ENCODE measurements around the gene FAM117A. TPM values are rescaled to one million over a fixed set of nuclear protein-coding genes. Genes with fewer than 3 reads are reported as not detected.
"Not testable (repeated sequence)": the region's sequence is repeated elsewhere in the genome, so short reads cannot be mapped to it uniquely, and the experiment has no call there.

FAM117A gene
- total RNA-seq, 1 donor from 2014 or later, result 4.7 TPM

DNA sequence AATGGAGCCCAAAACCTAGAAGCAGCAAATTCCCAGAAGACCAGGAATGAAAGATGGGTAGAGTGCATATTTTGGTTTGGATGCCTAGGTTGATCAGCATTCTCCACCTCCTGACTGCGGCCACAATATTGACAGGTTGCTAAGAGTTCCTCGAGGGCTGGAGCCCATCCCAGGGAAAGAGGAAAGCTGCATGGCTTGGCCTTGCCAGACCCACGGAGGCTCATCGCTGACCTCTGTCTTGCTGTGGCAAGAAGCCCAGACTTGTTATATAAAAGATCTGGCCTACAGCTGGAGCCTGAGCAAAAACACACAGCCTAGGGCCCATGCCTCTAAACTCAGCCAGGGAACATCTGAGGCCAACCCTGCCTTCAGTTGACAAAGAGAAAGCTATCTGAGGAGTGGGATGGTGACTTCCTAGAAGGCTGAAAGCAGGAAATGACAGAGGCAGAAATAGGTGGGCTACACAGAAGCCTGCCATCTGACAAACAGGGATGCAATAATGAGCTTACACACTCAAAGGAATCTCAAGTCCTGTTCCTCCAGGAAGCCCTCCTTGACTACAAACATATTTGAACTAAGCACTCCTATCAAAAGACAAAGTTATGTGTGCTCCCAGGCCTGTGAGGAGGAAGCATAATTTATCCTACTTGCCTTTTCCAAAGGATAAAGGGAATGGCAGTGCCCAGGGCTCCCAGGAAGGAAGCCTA lies 33.7 kb downstream of the FAM117A start:
- DNase-seq (ENCODE audit: low read depth), result peak; percentile 52
- no peak overlapping the region for H3K4me3 ChIP-seq (ENCODE audit: low read depth, low read length)
- TF ChIP-seq, protein P1, sequence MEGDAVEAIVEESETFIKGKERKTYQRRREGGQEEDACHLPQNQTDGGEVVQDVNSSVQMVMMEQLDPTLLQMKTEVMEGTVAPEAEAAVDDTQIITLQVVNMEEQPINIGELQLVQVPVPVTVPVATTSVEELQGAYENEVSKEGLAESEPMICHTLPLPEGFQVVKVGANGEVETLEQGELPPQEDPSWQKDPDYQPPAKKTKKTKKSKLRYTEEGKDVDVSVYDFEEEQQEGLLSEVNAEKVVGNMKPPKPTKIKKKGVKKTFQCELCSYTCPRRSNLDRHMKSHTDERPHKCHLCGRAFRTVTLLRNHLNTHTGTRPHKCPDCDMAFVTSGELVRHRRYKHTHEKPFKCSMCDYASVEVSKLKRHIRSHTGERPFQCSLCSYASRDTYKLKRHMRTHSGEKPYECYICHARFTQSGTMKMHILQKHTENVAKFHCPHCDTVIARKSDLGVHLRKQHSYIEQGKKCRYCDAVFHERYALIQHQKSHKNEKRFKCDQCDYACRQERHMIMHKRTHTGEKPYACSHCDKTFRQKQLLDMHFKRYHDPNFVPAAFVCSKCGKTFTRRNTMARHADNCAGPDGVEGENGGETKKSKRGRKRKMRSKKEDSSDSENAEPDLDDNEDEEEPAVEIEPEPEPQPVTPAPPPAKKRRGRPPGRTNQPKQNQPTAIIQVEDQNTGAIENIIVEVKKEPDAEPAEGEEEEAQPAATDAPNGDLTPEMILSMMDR (conservative IDR thresholded peaks at IDR 0.05; ENCODE audit: low read depth, low read length), result no peak

DNA sequence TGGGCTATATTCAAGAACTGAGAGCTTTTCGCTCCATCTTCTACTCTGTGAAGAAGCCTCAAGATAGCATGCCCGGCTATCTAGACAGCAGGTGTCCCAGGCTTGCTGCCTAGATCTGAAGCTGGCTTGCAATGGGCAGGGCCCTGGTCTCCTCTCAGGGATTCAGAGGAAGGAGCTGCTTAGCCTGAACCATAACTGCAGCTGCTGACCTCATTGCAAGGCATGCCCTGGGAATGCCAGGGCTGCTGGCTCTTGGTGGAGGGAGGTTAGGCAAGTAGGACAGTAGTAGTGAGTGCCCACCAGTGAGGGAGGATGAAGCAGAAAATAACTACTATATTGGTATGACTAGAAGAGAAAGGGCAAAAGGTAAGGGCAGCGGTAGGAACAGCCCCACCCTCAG lies 34.9 kb downstream of the FAM117A start:
- TF ChIP-seq, protein P1 (conservative IDR thresholded peaks at IDR 0.05; ENCODE audit: low read depth, low read length), result no peak
- no peak for DNase-seq (ENCODE audit: low read depth)
- H3K4me3 ChIP-seq (ENCODE audit: low read depth, low read length), result no peak overlapping the region

DNA sequence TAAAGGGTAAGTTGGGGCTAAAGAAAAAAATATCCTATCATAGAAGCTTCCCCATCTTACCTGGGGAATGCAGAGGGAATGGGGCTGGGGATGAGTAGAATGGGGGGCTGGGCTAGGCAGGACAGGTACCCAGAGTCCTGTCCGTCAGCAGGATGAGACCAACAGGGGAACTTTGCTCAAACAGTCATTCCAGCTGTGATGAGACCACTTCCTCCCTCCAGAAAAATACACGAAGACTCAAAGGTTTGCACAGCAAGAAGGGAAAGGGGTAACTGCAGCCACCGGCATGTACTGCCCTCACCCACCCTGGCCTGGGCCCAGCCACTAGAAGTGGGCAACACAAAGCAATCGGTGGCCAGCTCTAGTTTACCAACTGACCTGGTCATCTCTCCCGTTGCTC lies 35.5 kb downstream of the FAM117A start:
- DNase-seq (ENCODE audit: low read depth), result no peak
- no peak overlapping the region for H3K4me3 ChIP-seq (ENCODE audit: low read depth, low read length)
- TF ChIP-seq, protein P1 (conservative IDR thresholded peaks at IDR 0.05; ENCODE audit: low read depth, low read length), result no peak

DNA sequence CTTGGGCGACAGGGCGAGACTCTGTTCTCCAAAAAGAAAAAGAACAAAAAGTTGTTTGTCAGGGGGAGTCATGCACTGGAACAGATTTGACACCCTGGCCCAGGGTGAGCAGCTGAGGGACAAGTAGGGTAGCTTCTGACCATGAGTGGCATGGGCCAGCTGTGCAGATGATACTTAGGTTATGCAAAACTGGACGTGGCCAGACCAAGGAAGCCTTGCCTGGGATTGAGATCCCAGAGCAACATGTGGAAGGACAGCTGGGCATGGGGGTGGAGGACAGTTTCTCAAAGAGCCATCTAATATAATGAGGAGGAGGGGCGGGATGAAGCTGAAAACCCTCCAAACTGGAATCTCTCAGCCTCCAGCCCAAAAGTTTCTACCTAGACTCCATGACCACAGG lies 36.6 kb downstream of the FAM117A start:
- TF ChIP-seq, protein P1 (conservative IDR thresholded peaks at IDR 0.05; ENCODE audit: low read depth, low read length), result no peak
- DNase-seq (ENCODE audit: low read depth), result no peak
- H3K4me3 ChIP-seq (ENCODE audit: low read depth, low read length), result no peak overlapping the region

DNA sequence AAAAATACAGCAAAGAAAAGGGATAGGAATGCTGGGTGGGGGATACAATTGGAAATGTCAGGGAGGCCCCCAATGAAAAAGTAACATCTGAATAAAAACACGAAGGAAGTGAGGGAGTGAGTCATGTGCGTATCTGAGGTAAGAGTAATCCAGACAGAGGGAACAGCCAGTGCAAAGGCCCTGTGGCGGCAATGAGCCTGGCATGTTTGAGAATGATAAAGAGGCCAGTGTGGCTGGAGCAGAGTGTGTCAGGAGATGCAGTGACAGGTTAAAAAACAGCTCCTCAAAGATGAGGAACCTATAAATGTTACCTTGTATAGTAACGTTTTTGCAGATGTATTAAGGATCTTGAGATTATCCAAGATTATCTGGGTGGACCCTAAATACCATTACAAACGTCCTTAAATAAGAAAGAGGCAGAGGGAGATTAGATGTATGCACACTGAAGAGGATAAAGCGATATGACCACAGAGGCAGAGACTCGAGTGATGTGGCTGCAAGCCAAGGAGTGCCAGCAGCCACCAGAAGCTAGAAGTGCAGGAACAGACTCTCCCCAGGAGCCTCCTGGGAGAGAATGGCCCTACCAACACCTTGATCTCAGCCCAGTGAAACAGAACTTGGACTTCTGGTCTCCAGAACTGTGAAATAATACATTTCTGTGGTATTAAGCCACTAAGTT lies 38.3 kb downstream of the FAM117A start:
- H3K4me3 ChIP-seq (ENCODE audit: low read depth, low read length), result no peak overlapping the region
- TF ChIP-seq, protein P1 (conservative IDR thresholded peaks at IDR 0.05; ENCODE audit: low read depth, low read length), result no peak
- no peak for DNase-seq (ENCODE audit: low read depth)

DNA sequence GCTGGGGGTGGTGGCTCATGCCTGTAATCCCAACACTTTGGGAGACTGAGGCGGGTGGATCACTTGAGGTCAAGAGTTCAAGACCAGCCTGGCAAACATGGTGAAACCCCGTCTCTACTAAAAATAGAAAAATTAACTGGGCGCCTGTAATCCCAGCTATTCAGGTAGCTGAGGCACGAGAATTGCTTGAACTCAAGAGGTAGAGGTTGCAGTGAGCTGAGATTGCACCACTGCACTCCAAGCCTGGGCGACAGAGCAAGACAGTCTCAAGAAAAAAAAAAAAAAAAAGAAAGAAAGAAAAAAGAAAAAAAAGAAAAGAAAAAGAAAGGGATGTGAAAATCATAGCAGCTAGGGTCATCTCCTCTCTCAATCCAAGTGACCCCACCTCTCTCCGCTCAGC lies 39.4 kb downstream of the FAM117A start:
- DNase-seq (ENCODE audit: low read depth), result not testable (repeated sequence)

DNA sequence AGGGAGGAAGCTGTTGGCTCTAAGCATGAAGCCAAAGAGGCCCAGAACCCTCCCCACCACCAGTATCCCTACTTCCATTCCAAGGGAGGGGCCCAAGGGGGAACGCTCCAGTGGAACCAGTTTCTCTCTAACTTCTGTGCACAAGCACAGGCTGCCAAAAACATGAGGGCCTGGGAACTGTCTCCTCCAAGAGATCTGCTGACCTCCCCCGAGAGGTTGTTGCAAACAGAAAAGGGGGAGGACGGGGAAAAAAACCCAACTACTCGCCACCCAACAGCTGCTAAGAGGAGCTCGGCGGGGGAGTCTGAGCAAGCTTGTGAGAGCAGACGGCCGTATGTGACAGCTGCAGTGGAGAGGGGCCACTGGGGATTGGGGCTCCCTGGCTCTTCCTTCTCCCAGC lies 40.5 kb downstream of the FAM117A start:
- H3K4me3 ChIP-seq (ENCODE audit: low read depth, low read length), result no peak overlapping the region
- DNase-seq (ENCODE audit: low read depth), result no peak
- TF ChIP-seq, protein P1 (conservative IDR thresholded peaks at IDR 0.05; ENCODE audit: low read depth, low read length), result no peak

More for the DNA sequence above, 39.4 kb downstream of the FAM117A start:
- H3K4me3 ChIP-seq (ENCODE audit: low read depth, low read length), result not testable (repeated sequence)

Measured in epithelial cell of proximal tubule (primary cell).